Retina (tissue), 1 donor: ENCODE data around the gene SCGB3A1.

Experiments used
- DNase-seq: peaks from one replicate; pipeline ENCODE4 v3.0.0-alpha.2; 2016

The SCGB3A1 gene

GRCh38 chr5:180625125-180625790, 34.0 kb upstream of the SCGB3A1 start:
- no peak for DNase-seq

GRCh38 chr5:180624587-180624986, 33.3 kb upstream of the SCGB3A1 start:
- DNase-seq: no peak

- no peak for DNase-seq
Measured at GRCh38 chr5:180623844-180624243, 32.5 kb upstream of the SCGB3A1 start.

- DNase-seq: no peak
Measured at GRCh38 chr5:180623411-180623834, 32.1 kb upstream of the SCGB3A1 start.

- no peak for DNase-seq
Measured at GRCh38 chr5:180622910-180623309, 31.6 kb upstream of the SCGB3A1 start.

- no peak for DNase-seq
Measured at GRCh38 chr5:180621311-180621710, 30.0 kb upstream of the SCGB3A1 start.

- DNase-seq: no peak
Measured at GRCh38 chr5:180620014-180620413, 28.7 kb upstream of the SCGB3A1 start.

- no peak for DNase-seq
Measured at GRCh38 chr5:180619563-180619915, 28.2 kb upstream of the SCGB3A1 start.

GRCh38 chr5:180618829-180619562, 27.7 kb upstream of the SCGB3A1 start:
- DNase-seq: peak; percentile 82

- no peak for DNase-seq
Measured at GRCh38 chr5:180618487-180618828, 27.2 kb upstream of the SCGB3A1 start.

GRCh38 chr5:180613814-180614188, 22.5 kb upstream of the SCGB3A1 start:
- DNase-seq: no peak

- no peak for DNase-seq
Measured at GRCh38 chr5:180613188-180613813, 22.0 kb upstream of the SCGB3A1 start.

- no peak for DNase-seq
Measured at GRCh38 chr5:180612683-180613082, 21.4 kb upstream of the SCGB3A1 start.

- DNase-seq: no peak
Measured at GRCh38 chr5:180611140-180611850, 20.0 kb upstream of the SCGB3A1 start.

- no peak for DNase-seq
Measured at GRCh38 chr5:180609817-180610550, 18.7 kb upstream of the SCGB3A1 start.

GRCh38 chr5:180609386-180609785, 18.1 kb upstream of the SCGB3A1 start:
- DNase-seq: no peak

- no peak for DNase-seq
Measured at GRCh38 chr5:180608572-180609310, 17.4 kb upstream of the SCGB3A1 start.

- DNase-seq: no peak
Measured at GRCh38 chr5:180607861-180608571, 16.7 kb upstream of the SCGB3A1 start.

GRCh38 chr5:180606215-180606785, 15.0 kb upstream of the SCGB3A1 start:
- no peak for DNase-seq

GRCh38 chr5:180605554-180606214, 14.4 kb upstream of the SCGB3A1 start:
- peak; percentile 49 for DNase-seq

GRCh38 chr5:180604271-180604670, 13.0 kb upstream of the SCGB3A1 start:
- DNase-seq: no peak
